Testis (tissue), 2 donors: ENCODE measurements around the gene ADRM1.

Experiments
- POLR2A ChIP-seq: fragments of 450-650 bp; IDR thresholded peaks from one replicate; pipeline ENCODE4 v1.6.1; 2017; ENCODE audit warnings: antibody characterized with exemption, mild to moderate bottlenecking, moderate library complexity
- TF ChIP-seq, protein P1 (sequence below), 3 experiments: fragments of 450-650 bp in 2 of 3; fragments of 200-600 bp in 1 of 3; sonication (generic) in 1 of 3; IDR thresholded peaks; one replicate each; pipeline ENCODE4 v1.5.1; 2016 to 2019; ENCODE audit warnings: antibody characterized with exemption in 3 of 3, mild to moderate bottlenecking in 2 of 3, moderate library complexity in 1 of 3

DNA sequence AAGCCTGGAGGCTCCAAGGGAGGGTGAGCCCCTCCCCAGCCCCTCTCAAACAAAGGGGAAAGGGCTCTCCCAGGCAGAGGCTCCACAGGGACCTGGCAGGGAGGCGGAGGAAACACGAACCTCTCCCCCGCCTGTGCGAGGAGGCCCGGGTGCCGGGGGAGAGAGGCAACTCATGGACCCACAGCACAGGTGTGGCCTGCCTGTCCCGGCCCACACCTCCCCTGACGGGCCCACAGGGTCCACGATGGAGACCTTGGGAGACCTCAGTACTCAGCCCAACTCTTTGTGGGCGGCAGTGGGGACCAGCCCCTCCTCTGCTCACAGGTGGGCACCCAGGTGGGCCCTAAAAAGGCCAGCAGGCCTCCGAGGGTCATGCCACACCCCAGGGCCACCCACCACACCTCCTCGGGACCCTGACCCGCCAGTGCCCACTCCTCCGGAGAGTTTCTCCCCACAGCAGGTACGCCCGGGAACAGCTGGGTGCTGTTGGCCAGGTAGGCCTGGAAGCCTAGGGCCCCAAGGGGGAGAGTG, 52.1 kb downstream of the ADRM1 start:
- TF ChIP-seq, protein P1, sequence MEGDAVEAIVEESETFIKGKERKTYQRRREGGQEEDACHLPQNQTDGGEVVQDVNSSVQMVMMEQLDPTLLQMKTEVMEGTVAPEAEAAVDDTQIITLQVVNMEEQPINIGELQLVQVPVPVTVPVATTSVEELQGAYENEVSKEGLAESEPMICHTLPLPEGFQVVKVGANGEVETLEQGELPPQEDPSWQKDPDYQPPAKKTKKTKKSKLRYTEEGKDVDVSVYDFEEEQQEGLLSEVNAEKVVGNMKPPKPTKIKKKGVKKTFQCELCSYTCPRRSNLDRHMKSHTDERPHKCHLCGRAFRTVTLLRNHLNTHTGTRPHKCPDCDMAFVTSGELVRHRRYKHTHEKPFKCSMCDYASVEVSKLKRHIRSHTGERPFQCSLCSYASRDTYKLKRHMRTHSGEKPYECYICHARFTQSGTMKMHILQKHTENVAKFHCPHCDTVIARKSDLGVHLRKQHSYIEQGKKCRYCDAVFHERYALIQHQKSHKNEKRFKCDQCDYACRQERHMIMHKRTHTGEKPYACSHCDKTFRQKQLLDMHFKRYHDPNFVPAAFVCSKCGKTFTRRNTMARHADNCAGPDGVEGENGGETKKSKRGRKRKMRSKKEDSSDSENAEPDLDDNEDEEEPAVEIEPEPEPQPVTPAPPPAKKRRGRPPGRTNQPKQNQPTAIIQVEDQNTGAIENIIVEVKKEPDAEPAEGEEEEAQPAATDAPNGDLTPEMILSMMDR (IDR thresholded peaks at IDR 0.05): no peak
- no peak for TF ChIP-seq POLR2A
